SH-SY5Y (cell line): ENCODE results near the gene CADM3.

Experiments used
- GATA2 ChIP-seq: IDR thresholded peaks from 2 replicates; pipeline ENCODE4 v1.6.1; 2011; ENCODE audit warnings: mild to moderate bottlenecking, low read depth, low read length
- GATA3 ChIP-seq: IDR thresholded peaks from 2 replicates; pipeline ENCODE4 v1.6.1; 2011; ENCODE audit warnings: low read depth, mild to moderate bottlenecking, low read length, moderate library complexity

DNA sequence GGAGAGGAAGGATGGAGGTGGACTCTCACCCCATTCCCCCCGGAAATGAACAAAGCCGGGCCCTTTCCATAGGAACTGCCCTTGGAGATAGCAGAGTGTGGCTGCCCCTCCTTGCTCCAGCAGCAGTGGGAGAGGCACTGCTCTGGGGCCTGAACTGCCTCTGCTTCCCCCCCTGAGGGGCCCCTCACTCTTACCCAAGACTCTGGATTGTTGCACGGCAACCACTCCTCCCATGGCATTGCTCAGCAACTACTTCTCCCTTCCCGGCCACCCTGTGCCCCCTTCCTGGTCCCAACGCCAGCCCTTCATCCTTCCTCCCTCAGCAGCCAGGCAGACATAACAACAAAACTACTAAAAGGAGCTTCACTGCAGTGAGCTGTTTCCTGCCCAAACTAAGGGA is 30.2 kb downstream of the CADM3 start:
- TF ChIP-seq GATA2: no peak
- no peak for TF ChIP-seq GATA3
